Measurements from ENCODE around the gene EBF4.
A peak's percentile ranks its signal among the peaks of the same experiment; 100 is the strongest.
"Not testable (repeated sequence)": the region's sequence is repeated elsewhere in the genome, so short reads cannot be mapped to it uniquely, and the experiment has no call there.

The EBF4 gene

DNA sequence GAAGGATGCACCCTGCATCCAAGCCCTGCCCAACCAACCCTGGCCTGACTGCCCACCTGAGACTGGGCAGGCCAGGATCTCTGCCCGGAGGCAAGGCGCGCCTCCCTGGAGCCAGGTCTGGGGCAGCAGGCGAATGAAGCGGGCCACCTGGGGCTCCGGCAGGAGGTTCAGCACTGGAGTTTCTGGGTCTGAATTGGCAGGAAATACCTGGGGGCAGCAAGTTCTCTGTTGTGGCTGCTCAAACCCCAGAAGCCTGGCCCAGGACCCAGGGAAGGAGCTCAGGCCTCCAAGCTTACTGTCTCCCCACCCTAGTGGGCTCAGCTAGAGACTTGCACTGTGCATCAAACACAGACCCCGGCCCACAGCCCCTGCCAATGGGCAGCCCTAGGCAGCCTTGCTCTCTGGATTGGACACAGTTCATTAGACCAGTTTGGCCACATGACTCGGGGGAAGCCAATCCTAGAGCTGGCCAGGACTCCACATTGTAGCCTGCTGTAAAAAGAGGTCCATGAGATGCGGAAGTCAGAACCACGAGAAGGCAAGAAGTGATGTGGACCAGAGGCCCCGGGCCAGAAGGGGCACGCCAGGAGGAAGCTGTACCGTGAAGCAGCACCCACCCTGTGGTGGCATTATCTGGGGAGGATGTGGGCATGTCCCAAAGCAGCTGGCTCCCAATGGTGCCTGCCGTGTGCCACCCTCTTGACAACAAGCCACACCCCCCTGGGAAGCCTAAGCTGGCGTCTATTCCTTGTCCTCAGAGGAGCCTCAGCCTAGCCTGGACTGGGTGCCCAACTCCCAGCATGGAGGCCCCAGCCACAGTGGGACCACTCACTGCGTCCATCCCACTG, 104.8 kb downstream of the EBF4 start:
- no peak for DNase-seq

GRCh38 chr20:2798095-2798805, 105.7 kb downstream of the EBF4 start:
- no peak for DNase-seq

DNA sequence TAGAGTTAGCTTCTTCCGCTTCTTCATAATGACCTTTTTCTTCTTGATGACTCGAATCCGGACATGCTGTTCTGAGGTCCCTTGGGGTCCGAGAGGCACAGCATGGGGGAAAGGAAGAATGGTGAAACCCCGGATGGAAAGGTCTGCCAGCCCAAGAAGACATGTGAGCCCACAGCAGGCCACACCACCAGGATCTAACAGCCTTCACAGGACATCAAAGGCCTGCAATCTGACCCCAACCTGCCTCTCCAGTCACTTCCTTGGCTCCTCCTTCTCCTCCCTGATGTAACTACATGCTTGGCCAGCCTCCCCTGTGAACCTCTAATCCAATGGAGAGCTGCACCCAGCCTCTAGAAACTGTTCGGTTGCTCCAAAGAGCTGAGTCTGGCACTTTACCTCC, 106.2 kb downstream of the EBF4 start:
- DNase-seq = no peak

- no peak for DNase-seq
Observed at GRCh38 chr20:2799271-2799670, 106.7 kb downstream of the EBF4 start.

DNA sequence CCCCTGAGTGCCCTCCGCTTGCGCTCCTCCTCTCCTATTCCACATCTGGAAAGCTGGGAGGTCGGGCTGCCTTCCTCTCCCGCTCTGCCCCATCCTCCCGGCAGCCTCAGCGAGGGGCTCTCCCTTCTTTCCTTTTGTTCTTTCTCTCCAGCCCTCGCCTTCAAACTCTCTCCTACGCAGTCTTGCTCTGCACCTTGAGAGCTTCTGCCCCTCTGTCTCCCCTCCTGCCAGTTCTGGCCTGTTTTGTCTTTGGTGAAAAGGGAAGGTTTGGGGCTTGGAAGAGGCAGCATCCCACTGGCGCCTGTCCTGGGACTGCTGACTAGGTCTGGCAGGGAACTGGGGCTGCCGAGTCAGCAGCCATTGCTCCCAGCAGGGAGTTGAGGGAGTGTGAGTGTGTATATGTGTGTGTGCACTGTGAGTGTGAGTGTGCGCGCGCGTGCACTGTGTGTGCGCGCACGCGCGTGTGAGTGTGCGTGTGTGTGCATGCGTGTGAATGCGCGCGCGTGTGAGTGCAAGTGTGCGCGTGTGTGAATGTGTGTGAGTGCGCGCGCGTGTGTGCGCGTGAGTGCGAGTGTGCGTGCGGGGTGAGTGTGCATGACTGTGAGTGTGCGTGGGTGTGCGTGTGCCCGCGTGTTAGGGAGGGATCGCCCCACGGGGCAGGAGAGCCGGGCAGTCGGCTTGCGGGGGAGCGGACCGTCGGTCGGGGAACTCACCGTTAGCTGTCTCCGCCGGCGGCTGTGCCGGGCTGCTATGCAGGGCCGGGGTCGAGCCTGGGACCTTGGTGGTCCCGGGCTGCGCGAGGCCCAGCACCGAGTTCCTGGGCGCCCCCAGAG, 107.3 kb downstream of the EBF4 start:
- peak; percentile 80 for DNase-seq

- DNase-seq = peak; percentile 83
Observed at GRCh38 chr20:2800521-2801285, 108.1 kb downstream of the EBF4 start, which contains the start of gene CPXM1. TSS of gene CPXM1 (minus strand) at chr20:2800627. CDS start at chr20:2800572, 55 bp downstream.

GRCh38 chr20:2801286-2801728, 108.7 kb downstream of the EBF4 start:
- no peak for DNase-seq

GRCh38 chr20:2804041-2804828, 111.7 kb downstream of the EBF4 start:
- DNase-seq = no peak

GRCh38 chr20:2804852-2805688, 112.5 kb downstream of the EBF4 start:
- peak; percentile 30 for DNase-seq

DNA sequence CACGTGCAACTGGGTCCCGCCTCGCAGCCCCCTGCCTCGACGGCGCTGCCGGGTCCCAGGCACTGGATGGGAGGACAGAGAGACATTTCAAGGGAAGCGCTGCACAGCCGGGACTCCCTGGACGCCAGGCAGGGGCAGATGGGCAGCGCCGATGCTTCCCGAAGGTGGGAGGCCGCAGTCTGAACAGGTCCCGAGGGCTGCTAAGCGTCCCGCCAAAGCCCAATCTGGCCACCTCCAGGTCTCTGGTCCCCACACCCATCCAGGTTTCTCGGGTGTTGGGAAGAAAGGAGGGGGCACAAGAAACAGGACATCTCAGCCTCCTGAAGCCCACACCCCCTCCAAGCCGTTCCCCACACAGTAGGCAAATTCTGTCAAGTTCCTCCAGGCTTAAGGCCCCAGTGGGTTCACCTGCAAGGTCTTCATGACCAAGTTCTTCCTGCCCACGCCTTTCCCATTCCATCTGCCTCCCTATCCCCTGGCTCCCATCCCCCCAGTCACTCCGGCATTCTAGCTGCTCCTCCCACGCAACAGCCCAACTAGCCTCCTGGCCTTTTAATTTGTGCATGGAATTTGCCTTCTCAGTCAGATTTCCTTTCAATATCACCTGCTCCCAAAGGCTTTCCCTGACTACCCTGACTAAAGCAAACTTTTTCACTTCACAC, 113.2 kb downstream of the EBF4 start:
- no peak for DNase-seq

DNA sequence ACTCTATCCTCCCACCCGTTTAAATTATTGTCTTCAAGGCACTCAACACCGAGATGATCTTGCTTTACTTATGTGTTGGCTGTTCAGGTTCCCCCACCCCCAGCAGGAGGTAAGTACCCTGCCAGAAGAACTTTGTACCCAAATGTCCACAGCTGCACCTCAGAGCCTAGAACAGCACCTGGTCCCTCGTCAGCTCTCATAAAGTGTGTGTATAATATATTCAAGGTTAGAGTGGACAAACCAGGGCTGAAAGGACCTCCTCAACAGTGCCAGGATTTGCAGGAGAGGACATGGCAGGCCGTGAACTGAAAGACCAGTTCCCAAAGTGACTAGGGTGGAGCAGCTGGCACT, 113.7 kb downstream of the EBF4 start:
- no peak for DNase-seq

- DNase-seq = no peak
Observed at GRCh38 chr20:2807019-2807418, 114.4 kb downstream of the EBF4 start.

GRCh38 chr20:2807929-2808328, 115.3 kb downstream of the EBF4 start:
- DNase-seq = not testable (repeated sequence)

- DNase-seq = no peak
Observed at GRCh38 chr20:2809690-2810089, 117.1 kb downstream of the EBF4 start.

All from eye (tissue), 1 donor.